NCI-H2171 (cell line): ENCODE data around the gene CCT7.

ENCODE experiments used
- DNase-seq: peaks from one replicate; lab custom pipeline; 2025; lab: John Stamatoyannopoulos, UW

Gene CCT7

DNA sequence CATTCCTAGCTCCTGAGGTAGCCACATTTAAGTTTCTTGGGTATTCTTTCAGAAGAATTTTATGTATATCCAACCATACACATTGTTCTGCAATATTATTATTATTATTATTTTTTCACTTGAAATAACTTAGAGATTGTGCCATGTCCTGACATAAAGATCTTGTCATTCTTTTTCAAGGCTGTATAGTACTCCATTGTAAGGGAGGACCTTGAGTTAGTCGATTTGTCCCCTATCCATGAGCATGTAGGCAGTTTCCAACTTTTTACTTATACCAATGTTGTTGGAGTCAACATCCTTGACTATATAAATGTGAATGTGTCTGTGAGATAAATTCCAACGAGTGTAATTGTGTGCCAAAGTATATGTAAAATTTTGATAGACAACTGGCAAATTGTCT is 60.1 kb downstream of the CCT7 start:
- no peak for DNase-seq

DNA sequence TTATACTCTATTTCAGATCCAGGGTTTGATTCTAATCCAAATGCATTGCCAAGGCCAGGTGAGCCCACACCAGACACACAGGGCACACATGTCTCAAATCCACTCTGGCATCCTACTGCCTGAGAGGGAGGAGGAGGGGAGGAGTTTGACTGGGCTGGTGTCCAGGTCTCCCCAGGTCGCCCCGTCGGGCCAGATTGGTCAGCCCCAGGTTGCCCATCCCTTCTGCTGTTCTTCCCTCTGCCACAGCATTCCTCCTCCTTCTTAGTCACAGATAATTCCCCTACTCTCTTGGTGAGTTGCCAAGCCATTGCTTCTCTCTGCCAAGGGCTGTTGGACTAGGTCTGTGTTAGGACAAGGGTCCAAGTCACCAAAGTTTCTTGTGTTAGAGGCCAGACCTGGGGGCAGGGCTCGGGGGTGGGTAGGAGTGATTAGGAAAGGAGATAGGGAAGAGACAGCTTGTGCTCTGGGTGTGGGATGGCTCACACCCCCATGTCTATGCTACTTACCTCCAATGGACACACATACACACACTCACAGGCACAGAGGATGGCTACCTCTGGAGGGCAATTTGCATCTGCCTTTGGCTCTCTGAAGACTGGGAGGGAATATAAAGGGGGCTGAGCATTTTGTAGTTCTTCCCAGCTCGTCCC is 61.8 kb downstream of the CCT7 start:
- DNase-seq = no peak

- DNase-seq = no peak
Observed at GRCh38 chr2:73297151-73297559, 63.0 kb downstream of the CCT7 start.

DNA sequence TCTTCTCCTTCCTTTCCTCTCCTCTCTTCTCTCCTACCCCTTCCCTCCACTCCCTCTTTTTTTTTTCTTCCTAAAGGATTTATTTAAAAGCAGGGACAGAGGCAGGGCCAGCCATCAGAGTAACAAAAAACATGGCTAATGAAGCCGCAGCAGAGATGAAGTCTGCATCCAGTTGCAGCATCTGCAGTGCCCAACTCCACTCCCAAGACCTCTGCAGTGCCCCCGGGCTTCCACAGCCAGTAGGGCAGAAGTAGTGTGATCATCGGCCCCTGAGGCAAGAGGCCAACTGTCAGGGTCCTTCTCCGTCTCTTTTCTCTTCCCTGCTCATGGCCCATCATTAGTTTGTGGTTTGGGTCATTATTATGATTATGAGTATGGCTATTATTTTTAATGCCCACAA is 63.5 kb downstream of the CCT7 start:
- DNase-seq = no peak

- DNase-seq = no peak
Observed at GRCh38 chr2:73300926-73301325, 66.8 kb downstream of the CCT7 start.

DNA sequence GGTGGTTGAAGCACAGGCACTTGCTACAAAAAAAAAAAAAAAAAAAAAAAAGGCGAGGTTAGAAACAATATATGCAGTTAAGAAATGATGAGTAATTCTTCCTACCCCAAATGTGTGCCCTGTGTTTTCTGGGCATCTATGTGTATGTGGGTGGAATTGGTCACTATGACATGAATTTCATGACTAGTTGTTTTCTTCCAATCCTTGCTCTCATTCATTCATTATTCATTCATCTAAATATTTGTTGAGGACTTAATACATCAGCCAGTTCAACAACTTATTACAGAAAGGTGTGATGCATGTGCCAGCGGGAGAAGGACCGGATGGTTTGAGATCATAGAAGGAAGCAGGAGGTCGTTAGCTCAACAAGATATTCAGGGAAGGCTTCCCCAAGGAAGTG is 67.5 kb downstream of the CCT7 start:
- DNase-seq = no peak
